HEK293T (cell line): ENCODE results near the gene TBC1D22A.

ENCODE experiments used
- BHLHE40 ChIP-seq: fragments of 450-650 bp; IDR thresholded peaks from 2 replicates; pipeline ENCODE4 v1.6.1; 2016; ENCODE audit warnings: mild to moderate bottlenecking, moderate library complexity, borderline replicate concordance
- FOXK2 ChIP-seq: fragments of 450-650 bp; IDR thresholded peaks from 2 replicates; pipeline ENCODE4 v1.6.1; 2016; ENCODE audit warnings: mild to moderate bottlenecking
- FOXM1 ChIP-seq: fragments of 450-650 bp; IDR thresholded peaks from 2 replicates; pipeline ENCODE4 v1.6.1; 2017; ENCODE audit warnings: mild to moderate bottlenecking, borderline replicate concordance
- L3MBTL2 ChIP-seq: fragments of 450-650 bp; conservative IDR thresholded peaks from 2 replicates; pipeline ENCODE4 v1.6.1; 2016; ENCODE audit warnings: mild to moderate bottlenecking
- SP1 ChIP-seq: fragments of 450-650 bp; IDR thresholded peaks from 2 replicates; pipeline ENCODE4 v1.6.1; 2017
- TARDBP ChIP-seq: fragments of 450-650 bp; IDR thresholded peaks from 2 replicates; pipeline ENCODE4 v1.6.1; 2016
- ZNF384 ChIP-seq: fragments of 450-650 bp; IDR thresholded peaks from 2 replicates; pipeline ENCODE4 v1.6.1; 2016

DNA sequence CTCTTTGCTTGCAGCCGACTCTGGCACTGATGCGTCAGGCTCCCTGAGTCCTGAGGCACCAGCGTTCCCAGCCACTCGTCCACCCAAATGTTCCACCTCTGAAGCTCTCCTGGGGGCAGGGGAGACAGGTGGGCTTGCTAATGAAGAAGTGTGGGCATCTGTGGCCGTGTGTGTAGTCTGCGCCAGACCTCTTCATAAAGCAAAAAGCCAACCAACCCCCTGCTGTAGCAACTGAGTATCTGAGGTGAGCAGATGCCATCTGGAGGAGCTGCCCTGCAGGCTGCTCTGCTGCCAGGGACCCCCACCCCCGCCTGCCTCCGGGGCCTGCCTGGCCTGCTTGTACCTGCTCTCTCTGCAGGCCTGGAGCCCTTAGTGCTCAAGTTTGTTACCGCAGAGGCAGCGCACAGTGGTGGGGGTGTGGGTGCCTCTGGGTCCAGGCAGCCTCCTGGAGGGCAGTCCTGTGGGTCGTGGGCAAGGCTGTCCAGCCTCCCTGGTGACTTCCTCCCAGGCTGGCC, 272.5 kb downstream of the TBC1D22A start:
- TF ChIP-seq L3MBTL2 (no peak), FOXM1 (no peak), ZNF384 (no peak), SP1 (no peak), FOXK2 (no peak), BHLHE40 (no peak), TARDBP (no peak)
